Activated CD4-positive, alpha-beta T cell treated with anti-CD3 and anti-CD28 coated beads for 36 hours (primary cell): ENCODE measurements around the gene DLGAP1. TPM values are rescaled to one million over a fixed set of nuclear protein-coding genes. Genes with fewer than 3 reads are reported as not detected.

Source experiments
- ATAC-seq: fragments of 200-7000 bp; cut with Tn5 transposase; one replicate; pipeline ENCODE4 v1.10.0; 2021; ENCODE audit warnings: mild to moderate bottlenecking, moderate library complexity
- CTCF ChIA-PET: fragments of 350-600 bp; sonication (Branson Sonifier 250); formaldehyde crosslinking; loops from one replicate; lab custom pipeline; 2021; ENCODE audit warnings: antibody characterized with exemption; lab: Charles Lee
- POLR2A ChIA-PET: fragments of 350-600 bp; sonication (Branson Sonifier 250); formaldehyde crosslinking; loops from one replicate; lab custom pipeline; 2021; ENCODE audit warnings: antibody characterized with exemption, inconsistent platforms; lab: Charles Lee
- DNase-seq: peaks from one replicate; pipeline ENCODE4 v3.0.0-alpha.2; 2020
- H3K27ac Mint-ChIP-seq: one replicate; pipeline ENCODE4 v1.8.0; 2021; ENCODE audit warnings: mixed read lengths
- H3K27me3 Mint-ChIP-seq: one replicate; pipeline ENCODE4 v1.8.0; 2021; ENCODE audit warnings: mixed read lengths
- H3K36me3 Mint-ChIP-seq: one replicate; pipeline ENCODE4 v1.8.0; 2021; ENCODE audit warnings: low read depth, mixed read lengths
- H3K4me1 Mint-ChIP-seq: one replicate; pipeline ENCODE4 v1.8.0; 2021; ENCODE audit warnings: mixed read lengths
- H3K4me3 Mint-ChIP-seq: one replicate; pipeline ENCODE4 v1.8.0; 2021; ENCODE audit warnings: mild to moderate bottlenecking, moderate library complexity, mixed read lengths
- H3K9me3 Mint-ChIP-seq: one replicate; pipeline ENCODE4 v1.8.0; 2021; ENCODE audit warnings: low read depth, mixed read lengths
- intact Hi-C, 2 experiments: fragments of 100-400 bp; cut with DNase I in 1 of 2; cut with micrococcal nuclease in 1 of 2; formaldehyde crosslinking; loops; one replicate each; pipeline versions ENCODE4 v1.14.2 to v1.15.1; 2022 to 2024; cut with DNase I, micrococcal nuclease
- total RNA-seq, 2 experiments: library from RNA; stranded (reverse); gene quantifications; one replicate each; pipeline ENCODE4 v1.2.3, GENCODE V29; 2021

The DLGAP1 gene
- total RNA-seq, 2 experiments from 2014 or later = 0.14 TPM; not detected in 1

- intact Hi-C loops = loop anchor here in 1 of 2 experiments (2.0 to 10.0 kb wide), 2 partner anchors 19 to 79 kb away; no protein-coding TSS in a partner anchor
- Mint-ChIP-seq H3K9me3 (peaks cover 6% of the 10 kb centered on the region), H3K27me3 (no peaks in the 10 kb centered on the region), H3K4me3 (no peak overlapping the region), H3K27ac (no peak overlapping the region), H3K36me3 (no peaks in the 10 kb centered on the region), H3K4me1 (no peaks in the 10 kb centered on the region)
- ATAC-seq (no peak), DNase-seq (no peak)
- ChIA-PET CTCF (interaction anchor here (0.7 kb wide), 1 partner anchor 11 kb away, joined by 3 read pairs; no protein-coding TSS in a partner anchor), POLR2A (no interaction called here)
These were observed 69.2 kb downstream of the DLGAP1 start for GRCh38 chr18:4385876-4386275.

DNA sequence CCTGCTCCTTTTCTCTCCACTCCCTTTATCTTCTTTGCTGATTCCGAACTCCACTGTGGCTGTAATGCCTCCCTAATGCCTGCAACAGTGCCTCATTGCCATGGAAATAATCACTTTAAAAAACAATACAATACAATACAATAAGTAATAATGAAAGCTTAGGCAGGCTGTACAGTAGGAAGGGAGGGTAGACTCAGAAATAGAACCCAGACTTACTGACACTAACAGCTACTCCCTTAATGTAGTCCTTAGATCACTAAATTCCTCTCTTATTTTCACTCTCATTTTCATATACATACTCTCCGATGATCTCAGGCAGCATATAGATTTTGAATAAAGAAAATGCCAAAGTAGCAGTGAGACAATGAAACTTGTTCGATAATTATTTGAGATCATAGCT lies 70.2 kb downstream of the DLGAP1 start:
- Mint-ChIP-seq H3K4me3 (no peak overlapping the region), H3K9me3 (peaks cover 6% of the 10 kb centered on the region), H3K4me1 (no peaks in the 10 kb centered on the region), H3K27me3 (no peaks in the 10 kb centered on the region), H3K27ac (no peak overlapping the region), H3K36me3 (no peaks in the 10 kb centered on the region)
- ATAC-seq = no peak
- intact Hi-C loops = loop anchor here in 1 of 2 experiments (10.0 kb wide), 1 partner anchor 80 kb away; no protein-coding TSS in a partner anchor
- POLR2A ChIA-PET = no interaction called here
- no peak for DNase-seq
- CTCF ChIA-PET = no interaction called here

DNA sequence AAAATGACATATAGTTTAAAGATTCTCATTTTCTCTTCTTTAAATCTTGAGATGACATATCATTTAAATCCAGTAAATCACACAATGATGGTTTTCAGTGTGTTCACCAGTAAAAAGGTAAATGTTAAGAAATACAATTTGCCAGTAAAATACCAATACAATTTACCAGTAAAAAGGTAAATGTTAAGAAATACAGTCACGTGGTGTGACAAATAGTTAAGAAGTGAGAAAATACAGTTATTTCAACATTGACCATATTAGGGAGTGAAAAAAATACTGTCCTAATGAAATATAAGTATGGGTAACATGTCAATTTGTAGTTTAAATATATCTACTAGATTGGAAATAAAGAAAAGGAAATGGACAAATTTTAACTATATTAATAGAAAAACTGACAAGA lies 80.5 kb downstream of the DLGAP1 start:
- Mint-ChIP-seq H3K27ac (no peak overlapping the region), H3K27me3 (no peaks in the 10 kb centered on the region), H3K4me3 (no peak overlapping the region), H3K36me3 (no peaks in the 10 kb centered on the region), H3K9me3 (no peaks in the 10 kb centered on the region), H3K4me1 (no peaks in the 10 kb centered on the region)
- ChIA-PET POLR2A (no interaction called here), CTCF (interaction anchor here (1.5 kb wide), 1 partner anchor 23 kb away, joined by 3 read pairs; no protein-coding TSS in a partner anchor)
- ATAC-seq (no peak), DNase-seq (no peak)
- intact Hi-C loops = no loop called here

- Mint-ChIP-seq H3K27me3 (no peaks in the 10 kb centered on the region), H3K4me1 (no peaks in the 10 kb centered on the region), H3K4me3 (no peak overlapping the region), H3K27ac (no peak overlapping the region), H3K9me3 (peaks cover 1% of the 10 kb centered on the region), H3K36me3 (no peaks in the 10 kb centered on the region)
- CTCF ChIA-PET = no interaction called here
- ATAC-seq (no peak), DNase-seq (no peak)
- intact Hi-C loops = no loop called here
- POLR2A ChIA-PET = no interaction called here
These were observed 85.4 kb downstream of the DLGAP1 start for GRCh38 chr18:4369705-4370104.

DNA sequence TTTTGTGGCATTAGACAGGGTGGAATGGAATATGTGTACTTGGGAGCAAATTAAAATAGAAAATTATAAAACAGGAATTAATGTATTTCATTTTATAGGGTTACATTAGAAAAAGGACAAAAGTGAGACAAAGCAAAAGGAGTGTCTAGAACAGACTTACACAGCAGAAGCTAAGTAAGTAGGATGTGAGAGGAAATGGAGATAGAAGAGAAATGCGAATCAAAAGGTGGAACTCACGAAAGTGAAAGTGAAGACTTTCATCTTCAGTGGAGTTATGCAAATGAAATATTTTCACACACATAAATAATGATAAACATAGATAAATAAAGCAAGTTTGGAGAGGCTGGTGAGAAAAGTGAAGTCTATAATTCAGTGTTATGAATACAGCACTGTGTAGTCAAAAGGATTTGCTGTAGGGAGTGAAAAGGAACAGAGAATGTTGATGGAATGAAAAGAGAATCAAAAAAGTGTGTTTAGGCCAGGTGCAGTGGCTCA lies 94.8 kb downstream of the DLGAP1 start:
- Mint-ChIP-seq H3K27me3 (peaks cover 2% of the 10 kb centered on the region), H3K27ac (no peak overlapping the region)
- ATAC-seq = no peak

GRCh38 chr18:4358618-4359017 lies 96.5 kb downstream of the DLGAP1 start:
- no peaks in the 10 kb centered on the region for H3K36me3 Mint-ChIP-seq
- no peak overlapping the region for H3K27ac Mint-ChIP-seq

More for the DNA sequence above, 94.8 kb downstream of the DLGAP1 start:
- CTCF ChIA-PET = no interaction called here
- no peaks in the 10 kb centered on the region for H3K4me1 Mint-ChIP-seq
- DNase-seq = no peak
- H3K4me3 Mint-ChIP-seq = no peak overlapping the region
- H3K9me3 Mint-ChIP-seq = peaks cover 18% of the 10 kb centered on the region
- POLR2A ChIA-PET = no interaction called here
- H3K36me3 Mint-ChIP-seq = no peaks in the 10 kb centered on the region
- intact Hi-C loops = no loop called here

GRCh38 chr18:4357579-4357978 lies 97.5 kb downstream of the DLGAP1 start:
- peaks cover 9% of the 10 kb centered on the region for H3K9me3 Mint-ChIP-seq
- ChIA-PET POLR2A (no interaction called here), CTCF (interaction anchor here (0.7 kb wide), 1 partner anchor 150 kb away, joined by 3 read pairs; no protein-coding TSS in a partner anchor)
- no peaks in the 10 kb centered on the region for H3K36me3 Mint-ChIP-seq
- ATAC-seq (no peak), DNase-seq (no peak)
- H3K4me1 Mint-ChIP-seq = no peaks in the 10 kb centered on the region
- intact Hi-C loops = no loop called here
- no peak overlapping the region for H3K27ac Mint-ChIP-seq
- H3K4me3 Mint-ChIP-seq = no peak overlapping the region
- peaks cover 2% of the 10 kb centered on the region for H3K27me3 Mint-ChIP-seq

More at GRCh38 chr18:4358618-4359017, 96.5 kb downstream of the DLGAP1 start:
- intact Hi-C loops = no loop called here
- H3K4me3 Mint-ChIP-seq = no peak overlapping the region
- ChIA-PET POLR2A (no interaction called here), CTCF (no interaction called here)
- H3K4me1 Mint-ChIP-seq = no peaks in the 10 kb centered on the region
- H3K9me3 Mint-ChIP-seq = peaks cover 14% of the 10 kb centered on the region
- ATAC-seq (no peak), DNase-seq (no peak)
- peaks cover 2% of the 10 kb centered on the region for H3K27me3 Mint-ChIP-seq

GRCh38 chr18:4356929-4357328 lies 98.2 kb downstream of the DLGAP1 start:
- DNase-seq (no peak), ATAC-seq (no peak)
- intact Hi-C loops = no loop called here
- Mint-ChIP-seq H3K4me3 (no peak overlapping the region), H3K27ac (no peak overlapping the region), H3K9me3 (peaks cover 9% of the 10 kb centered on the region), H3K27me3 (peaks cover 2% of the 10 kb centered on the region), H3K36me3 (no peaks in the 10 kb centered on the region), H3K4me1 (no peaks in the 10 kb centered on the region)
- CTCF ChIA-PET = interaction anchor here (0.7 kb wide), 1 partner anchor 151 kb away, joined by 3 read pairs; no protein-coding TSS in a partner anchor
- POLR2A ChIA-PET = no interaction called here

DNA sequence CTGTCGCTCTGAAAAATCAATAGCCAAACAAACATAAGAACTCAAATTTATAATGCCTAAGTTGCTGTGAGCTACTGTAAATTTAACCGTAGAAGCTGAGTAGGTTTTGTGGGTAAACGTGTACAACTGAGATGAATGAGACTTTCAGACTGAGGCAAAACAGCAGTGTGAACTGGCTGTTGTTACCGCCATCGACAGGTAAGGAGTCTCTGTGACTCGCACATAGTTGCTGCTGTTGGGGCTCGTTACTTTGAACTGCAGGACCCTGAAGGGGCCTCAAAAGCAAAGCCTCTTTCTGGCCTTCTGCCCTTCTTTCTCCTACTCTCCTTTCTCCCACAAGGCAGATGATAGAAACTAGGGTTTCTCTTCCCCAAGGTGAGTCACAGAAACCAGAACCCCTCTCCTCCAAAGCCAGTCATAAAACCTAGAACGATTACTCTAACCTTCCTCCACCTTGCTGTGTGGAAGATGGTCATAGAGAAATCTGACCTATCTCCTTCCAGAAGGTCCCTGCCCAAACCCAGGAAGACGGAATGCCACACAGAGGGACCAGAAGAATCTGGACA lies 101.2 kb downstream of the DLGAP1 start:
- Mint-ChIP-seq H3K9me3 (peaks cover 3% of the 10 kb centered on the region), H3K4me3 (no peak overlapping the region), H3K27me3 (peaks cover 2% of the 10 kb centered on the region), H3K4me1 (no peaks in the 10 kb centered on the region), H3K27ac (no peak overlapping the region), H3K36me3 (no peaks in the 10 kb centered on the region)
- no peak for ATAC-seq
- intact Hi-C loops = loop anchor here in 1 of 2 experiments (5.0 kb wide), 1 partner anchor 48 kb away; no protein-coding TSS in a partner anchor
- POLR2A ChIA-PET = no interaction called here
- DNase-seq = no peak
- CTCF ChIA-PET = no interaction called here

DNA sequence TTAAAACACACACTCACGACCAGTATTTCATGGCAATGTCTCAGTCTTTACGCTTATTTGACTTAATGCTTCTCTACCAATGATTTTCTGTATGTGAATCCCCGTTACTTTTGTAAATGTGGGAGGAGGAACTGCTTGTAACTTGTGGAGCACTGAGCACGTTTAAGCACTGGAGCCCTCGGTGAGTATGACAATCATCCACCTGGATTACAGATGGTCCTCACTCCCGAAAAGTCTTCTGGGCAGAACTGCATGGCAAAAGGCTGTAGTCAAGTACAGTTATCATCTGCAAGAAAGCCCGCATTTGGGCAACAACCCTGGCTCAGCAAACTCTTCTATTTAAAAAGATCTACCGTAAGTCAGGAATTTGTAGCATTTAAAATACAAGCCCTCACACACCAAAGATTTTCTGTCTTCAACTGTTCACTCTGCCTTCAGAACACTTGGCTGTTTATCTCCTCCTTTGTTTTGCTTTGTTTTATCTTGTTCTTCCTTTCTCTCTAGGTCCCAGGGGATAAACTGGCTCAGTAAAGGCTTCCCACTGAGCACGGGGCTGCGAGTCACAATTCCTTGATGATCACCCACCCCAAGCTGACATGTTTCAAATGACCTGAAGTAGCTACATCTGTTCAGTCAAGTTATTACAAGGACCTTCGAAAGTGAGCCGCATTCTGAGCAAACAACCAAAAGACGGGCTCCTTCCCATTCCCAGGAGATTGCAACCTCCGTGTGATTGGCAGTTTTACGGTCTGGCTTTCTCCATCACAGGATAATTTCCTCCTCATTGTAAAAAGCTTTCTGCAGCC lies 102.2 kb downstream of the DLGAP1 start:
- Mint-ChIP-seq H3K4me1 (no peaks in the 10 kb centered on the region), H3K27ac (no peak overlapping the region), H3K4me3 (no peak overlapping the region), H3K27me3 (peaks cover 2% of the 10 kb centered on the region), H3K36me3 (no peaks in the 10 kb centered on the region), H3K9me3 (peaks cover 3% of the 10 kb centered on the region)
- intact Hi-C loops = loop anchor here in 1 of 2 experiments (5.0 kb wide), 1 partner anchor 49 kb away; no protein-coding TSS in a partner anchor
- ATAC-seq (no peak), DNase-seq (no peak)
- POLR2A ChIA-PET = no interaction called here
- CTCF ChIA-PET = no interaction called here

GRCh38 chr18:4351005-4351404 lies 104.1 kb downstream of the DLGAP1 start:
- no peaks in the 10 kb centered on the region for H3K36me3 Mint-ChIP-seq
- CTCF ChIA-PET = interaction anchor here (1.6 kb wide), 1 partner anchor 56 kb away, joined by 4 read pairs; no protein-coding TSS in a partner anchor
- H3K27ac Mint-ChIP-seq = no peak overlapping the region
- peaks cover 3% of the 10 kb centered on the region for H3K9me3 Mint-ChIP-seq
- POLR2A ChIA-PET = no interaction called here
- DNase-seq = no peak
- no peaks in the 10 kb centered on the region for H3K4me1 Mint-ChIP-seq
- intact Hi-C loops = loop anchor here in 1 of 2 experiments (5.0 kb wide), 1 partner anchor 51 kb away; no protein-coding TSS in a partner anchor
- no peak for ATAC-seq
- no peak overlapping the region for H3K4me3 Mint-ChIP-seq
- no peaks in the 10 kb centered on the region for H3K27me3 Mint-ChIP-seq
